Right atrium auricular region (tissue), 2 donors: Measurements from ENCODE around the gene KCTD16. TPM values are rescaled to one million over a fixed set of nuclear protein-coding genes. Genes with fewer than 3 reads are reported as not detected.

ENCODE experiments used
- DNase-seq: peaks from one replicate; pipeline ENCODE4 v3.0.0-alpha.2; 2019; ENCODE audit warnings: low spot score
- H3K27ac ChIP-seq, 2 donors: fragments of 200-600 bp; sonication (generic); 1 replicate in 1 of 2; 2 replicates in 1 of 2; pipeline ENCODE4 v1.5.1; 2016 to 2019
- H3K27me3 ChIP-seq, 2 donors: fragments of 200-600 bp; sonication (generic); one replicate each; pipeline versions ENCODE4 v1.5.1 to v1.6.0; 2017 to 2019
- H3K36me3 ChIP-seq: fragments of 200-600 bp; sonication (generic); one replicate; pipeline ENCODE4 v1.5.1; 2016
- H3K4me1 ChIP-seq, 2 donors: fragments of 200-600 bp; sonication (generic); one replicate each; pipeline versions ENCODE4 v1.5.1 to v1.6.0; 2017 to 2019
- H3K4me3 ChIP-seq, 2 donors: fragments of 200-600 bp; sonication (generic); 1 replicate in 1 of 2; 2 replicates in 1 of 2; pipeline ENCODE4 v1.5.1; 2017 to 2019; ENCODE audit warnings: mild to moderate bottlenecking in 1 of 2, moderate library complexity in 1 of 2
- H3K9me3 ChIP-seq, 2 donors: fragments of 200-600 bp; sonication (generic); one replicate each; pipeline ENCODE4 v1.5.1; 2019
- CTCF ChIP-seq, 2 donors: fragments of 200-600 bp; sonication (generic); IDR thresholded peaks; one replicate each; pipeline ENCODE4 v1.5.1; 2019; ENCODE audit warnings: antibody characterized with exemption in 2 of 2
- total RNA-seq, 2 donors: library from RNA; depleted of rRNA; stranded (reverse); fragments of >200 nt; gene quantifications; one replicate each; pipeline ENCODE4 v1.1.0, GENCODE V29; 2016

The KCTD16 gene
- total RNA-seq, 2 donors from 2014 or later, result 0.04 to 0.28 TPM

- Histone ChIP-seq H3K4me1 (no peaks in the 10 kb centered on the region), H3K36me3 (no peaks in the 10 kb centered on the region), H3K27ac (no peak overlapping the region), H3K9me3 (no peaks in the 10 kb centered on the region), H3K4me3 (no peak overlapping the region), H3K27me3 (no peaks in the 10 kb centered on the region)
- TF ChIP-seq CTCF (IDR thresholded peaks at IDR 0.05), result no peak
- DNase-seq, result no peak
Measured at GRCh38 chr5:144510845-144511579, 340.3 kb downstream of the KCTD16 start.

DNA sequence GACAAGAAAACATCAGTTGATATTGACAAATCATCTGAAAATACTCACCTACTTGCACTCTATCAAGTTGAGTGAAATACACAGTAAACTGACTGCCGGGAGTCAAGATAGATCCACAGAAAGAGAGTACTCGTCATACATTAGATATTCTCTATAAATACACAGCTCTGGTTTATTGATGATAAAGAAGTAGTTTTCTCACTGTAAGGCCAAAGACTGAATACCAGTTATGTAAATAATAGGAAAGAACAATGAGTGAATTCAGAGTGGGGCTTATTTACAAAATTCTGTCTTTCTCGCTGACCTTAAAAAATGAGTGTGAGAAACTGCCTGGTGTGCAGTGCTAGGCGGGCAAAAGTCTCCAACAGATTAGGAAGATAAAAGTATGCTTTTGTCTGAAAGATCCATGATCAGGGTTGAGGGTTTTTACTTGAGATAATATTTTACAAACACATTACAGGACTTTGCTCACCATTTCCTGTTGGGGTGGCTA, 341.0 kb downstream of the KCTD16 start:
- Histone ChIP-seq H3K27ac (no peak overlapping the region), H3K4me3 (no peak overlapping the region), H3K36me3 (no peaks in the 10 kb centered on the region), H3K9me3 (no peaks in the 10 kb centered on the region), H3K27me3 (no peaks in the 10 kb centered on the region), H3K4me1 (no peaks in the 10 kb centered on the region)
- no peak for DNase-seq
- TF ChIP-seq CTCF (IDR thresholded peaks at IDR 0.05), result no peak

DNA sequence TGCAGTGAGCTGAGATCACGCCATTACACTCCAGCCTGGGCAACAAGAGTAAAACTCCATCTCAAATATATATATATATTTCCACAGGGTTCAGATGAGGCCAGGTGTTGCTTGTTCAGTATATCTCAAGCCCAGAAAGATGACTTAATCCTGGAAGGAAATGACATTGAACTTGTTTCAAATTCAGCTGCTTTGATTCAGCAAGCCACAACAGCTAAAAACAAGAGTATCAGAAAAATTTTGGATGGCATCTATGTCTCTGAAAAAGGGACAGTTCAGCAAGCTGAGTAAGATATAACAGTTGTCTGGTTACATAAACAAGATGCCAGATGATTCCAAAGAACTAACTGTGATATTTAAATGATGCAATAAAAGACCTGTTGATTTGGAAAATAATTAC, 352.0 kb downstream of the KCTD16 start:
- no peak for TF ChIP-seq CTCF (IDR thresholded peaks at IDR 0.05)
- H3K9me3 ChIP-seq, result peaks cover 0 to 11% of the 10 kb centered on the region in 2 donors
- H3K27me3 ChIP-seq, result no peaks in the 10 kb centered on the region
- H3K36me3 ChIP-seq, result no peaks in the 10 kb centered on the region
- DNase-seq, result no peak
- H3K4me1 ChIP-seq, result no peaks in the 10 kb centered on the region
- no peak overlapping the region for H3K27ac ChIP-seq
- no peak overlapping the region for H3K4me3 ChIP-seq

GRCh38 chr5:144525000-144525399, 354.3 kb downstream of the KCTD16 start:
- H3K36me3 ChIP-seq, result no peaks in the 10 kb centered on the region
- H3K27me3 ChIP-seq, result no peaks in the 10 kb centered on the region
- no peak overlapping the region for H3K27ac ChIP-seq
- no peaks in the 10 kb centered on the region for H3K4me1 ChIP-seq
- TF ChIP-seq CTCF (IDR thresholded peaks at IDR 0.05), result no peak
- H3K9me3 ChIP-seq, result peaks cover 0 to 11% of the 10 kb centered on the region in 2 donors
- no peak overlapping the region for H3K4me3 ChIP-seq
- DNase-seq, result no peak

GRCh38 chr5:144531188-144531587, 360.5 kb downstream of the KCTD16 start:
- H3K36me3 ChIP-seq, result no peaks in the 10 kb centered on the region

More at GRCh38 chr5:144531188-144531587, 360.5 kb downstream of the KCTD16 start:
- Histone ChIP-seq H3K4me1 (no peaks in the 10 kb centered on the region), H3K27ac (no peak overlapping the region), H3K4me3 (no peak overlapping the region), H3K9me3 (peaks cover 0 to 11% of the 10 kb centered on the region in 2 donors), H3K27me3 (no peaks in the 10 kb centered on the region)
- TF ChIP-seq CTCF (IDR thresholded peaks at IDR 0.05), result no peak
- no peak for DNase-seq

Other genes with a start within 250 kb of the KCTD16 start
- 10 to 100 TPM; 24.1 to 30.0 TPM for gene YIPF5, start 214 bp upstream of the KCTD16 start, total RNA-seq